Suprapubic skin (tissue), 3 donors: ENCODE measurements around the gene SFXN5.

ENCODE experiments used
- CTCF ChIP-seq, 2 donors: fragments of 200-600 bp in 1 of 2; fragments of 450-650 bp in 1 of 2; sonication (generic) in 1 of 2; IDR thresholded peaks; one replicate each; pipeline ENCODE4 v1.5.1; 2016 to 2019; ENCODE audit warnings: antibody characterized with exemption in 2 of 2, mild to moderate bottlenecking in 1 of 2, moderate library complexity in 1 of 2
- POLR2A ChIP-seq, 2 donors: fragments of 450-650 bp; IDR thresholded peaks; one replicate each; pipeline ENCODE4 v1.6.1; 2017; ENCODE audit warnings: antibody characterized with exemption in 2 of 2, mild to moderate bottlenecking in 2 of 2, moderate library complexity in 2 of 2

GRCh38 chr2:73034661-73035375, 36.7 kb downstream of the SFXN5 start:
- TF ChIP-seq POLR2A (IDR thresholded peaks at IDR 0.05) (no peak), CTCF (IDR thresholded peaks at IDR 0.05) (no peak)
